Measurements from ENCODE around the gene WASL. TPM values are rescaled to one million over a fixed set of nuclear protein-coding genes. Genes with fewer than 3 reads are reported as not detected.
"Not testable (repeated sequence)": the region's sequence is repeated elsewhere in the genome, so short reads cannot be mapped to it uniquely, and the experiment has no call there.

WASL gene
- total RNA-seq, 3 donors from 2014 or later, result 4.7 to 5.4 (median 5.3) TPM

DNA sequence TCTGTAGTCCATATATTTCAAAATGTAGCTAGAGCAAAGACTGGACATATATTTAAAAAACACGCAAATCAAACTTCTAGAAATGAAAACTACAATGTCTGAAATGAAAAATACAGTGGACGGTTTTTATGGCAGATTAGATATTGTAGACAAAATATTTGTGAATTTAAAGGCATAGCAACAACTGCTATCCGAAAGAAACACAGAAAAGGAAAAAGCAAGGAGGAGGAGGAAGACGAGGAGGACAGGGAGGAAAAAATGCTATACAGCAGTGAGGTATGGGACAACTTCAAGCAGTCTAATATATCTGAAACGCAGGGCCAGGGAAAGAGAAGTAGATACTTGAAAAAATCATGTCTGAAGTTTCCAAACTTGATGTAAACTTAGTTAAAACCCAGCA, 13.3 kb downstream of the WASL start:
- ATAC-seq (no peak), DNase-seq (no peak)
- Mint-ChIP-seq H3K9me3 (peaks cover 15% of the 10 kb centered on the region), H3K4me3 (no peak overlapping the region), H3K27me3 (ENCODE audit: low read depth) (no peaks in the 10 kb centered on the region), H3K4me1 (ENCODE audit: low read depth) (peaks cover 32% of the 10 kb centered on the region), H3K36me3 (ENCODE audit: insufficient read depth) (peaks cover 38% of the 10 kb centered on the region)

DNA sequence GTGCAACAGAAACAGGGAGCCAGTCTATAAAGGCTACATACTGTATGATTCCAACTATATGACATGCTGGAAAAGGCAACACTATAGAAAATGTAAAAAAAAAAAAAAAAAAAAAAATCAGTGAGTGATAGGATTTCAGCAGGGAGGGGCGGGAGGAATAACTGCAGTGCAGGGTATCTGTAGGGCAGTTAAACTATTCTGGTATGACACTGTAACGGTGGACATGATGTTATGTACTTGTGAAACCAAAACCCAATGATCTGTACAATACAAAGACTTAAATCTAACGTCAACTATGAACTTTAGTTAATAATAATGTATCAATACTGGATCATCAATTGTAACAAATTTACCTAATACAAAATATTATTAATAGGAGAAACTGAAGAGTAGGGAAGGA, 14.3 kb downstream of the WASL start:
- peaks cover 38% of the 10 kb centered on the region for H3K36me3 Mint-ChIP-seq (ENCODE audit: insufficient read depth)
- no peak overlapping the region for H3K4me3 Mint-ChIP-seq
- peaks cover 32% of the 10 kb centered on the region for H3K4me1 Mint-ChIP-seq (ENCODE audit: low read depth)
- DNase-seq (no peak), ATAC-seq (no peak)
- no peaks in the 10 kb centered on the region for H3K27me3 Mint-ChIP-seq (ENCODE audit: low read depth)
- H3K9me3 Mint-ChIP-seq, result peaks cover 15% of the 10 kb centered on the region

DNA sequence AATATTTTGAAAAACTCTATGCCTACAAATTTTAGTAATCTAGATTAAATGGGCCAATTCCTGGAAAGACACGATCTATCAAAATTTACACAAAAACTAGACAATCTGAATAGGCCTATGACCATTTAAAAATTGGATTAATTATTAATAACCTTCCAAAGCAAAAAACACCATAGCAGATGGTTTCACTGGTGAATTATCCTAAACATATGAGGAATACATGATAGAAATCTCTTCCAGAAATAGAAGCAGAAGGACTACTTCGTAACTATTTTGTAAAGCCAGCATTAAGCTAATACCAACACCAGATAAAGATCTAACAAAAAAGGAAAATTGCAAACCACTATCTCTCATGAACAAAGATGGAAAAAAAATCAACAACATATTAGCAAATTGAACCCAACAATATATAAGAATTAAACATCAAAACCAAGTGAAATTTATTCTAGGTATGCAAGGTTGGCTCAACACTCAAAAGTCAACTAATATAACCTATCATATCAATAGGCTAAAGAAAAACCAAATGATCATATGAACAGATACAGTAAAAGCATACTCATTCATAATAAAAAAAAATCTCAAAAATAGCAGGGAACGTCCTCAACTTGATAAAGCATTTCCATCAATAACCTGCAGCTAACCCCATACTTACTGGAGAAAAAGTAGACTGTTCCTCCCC, 16.3 kb downstream of the WASL start:
- Mint-ChIP-seq H3K4me1 (ENCODE audit: low read depth) (peaks cover 33% of the 10 kb centered on the region), H3K27me3 (ENCODE audit: low read depth) (no peaks in the 10 kb centered on the region), H3K9me3 (peaks cover 15% of the 10 kb centered on the region), H3K4me3 (no peak overlapping the region), H3K36me3 (ENCODE audit: insufficient read depth) (peaks cover 40% of the 10 kb centered on the region)
- no peak for ATAC-seq
- no peak for DNase-seq

DNA sequence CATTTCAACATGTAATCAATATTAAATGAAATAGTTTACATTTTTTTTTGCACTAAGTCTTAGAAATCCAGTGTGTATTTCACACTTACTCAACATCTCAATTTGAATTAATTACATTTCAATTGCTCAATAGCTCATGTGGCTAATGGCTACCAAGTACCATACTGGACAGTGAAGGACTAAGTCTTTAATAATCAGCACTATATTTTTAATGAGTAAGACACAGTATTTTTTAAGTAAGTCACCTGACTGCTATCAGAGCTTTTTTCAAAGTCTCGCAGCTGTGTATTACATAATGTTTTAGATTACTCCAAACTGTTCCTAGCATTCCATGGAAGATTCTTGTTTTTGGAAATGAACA, 19.6 kb downstream of the WASL start:
- Mint-ChIP-seq H3K4me1 (ENCODE audit: low read depth) (peaks cover 52% of the 10 kb centered on the region), H3K36me3 (ENCODE audit: insufficient read depth) (peaks cover 29% of the 10 kb centered on the region), H3K4me3 (no peak overlapping the region), H3K9me3 (peaks cover 6% of the 10 kb centered on the region), H3K27me3 (ENCODE audit: low read depth) (no peaks in the 10 kb centered on the region)
- no peak for DNase-seq
- no peak for ATAC-seq

DNA sequence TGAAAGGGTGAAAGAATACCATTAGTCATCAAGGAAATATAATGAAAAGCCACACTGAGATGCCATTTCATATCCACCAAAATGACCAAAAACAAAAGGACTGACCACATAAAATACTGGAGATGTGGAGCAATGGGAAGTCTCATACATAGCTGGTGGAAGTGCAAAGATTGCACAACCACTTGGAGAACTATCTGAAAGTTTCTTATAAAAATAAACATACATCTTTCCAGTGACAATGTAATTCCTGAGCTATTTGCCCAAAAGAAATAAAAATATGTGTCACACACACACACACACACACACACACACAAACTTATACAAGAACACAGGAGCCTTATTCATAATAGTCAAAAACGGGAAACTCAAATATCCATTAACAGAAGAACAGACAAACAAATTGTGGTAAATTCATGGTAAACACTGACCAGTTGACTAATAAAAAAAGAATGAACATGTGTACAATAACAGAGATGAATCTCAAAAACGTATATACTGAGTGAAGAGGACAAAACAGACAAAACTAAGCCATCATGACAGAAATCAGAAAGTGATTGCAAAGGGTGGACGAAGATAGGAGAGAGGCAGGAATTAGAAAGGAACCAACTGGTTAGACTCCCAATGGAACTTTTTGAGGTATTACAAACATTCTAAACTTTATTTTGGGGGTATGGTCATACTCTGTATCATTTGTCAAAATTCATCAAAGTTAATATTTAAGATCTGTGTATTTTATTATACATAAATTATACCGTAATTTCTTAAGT, 21.5 kb downstream of the WASL start:
- ATAC-seq, result no peak
- Mint-ChIP-seq H3K4me3 (no peak overlapping the region), H3K36me3 (ENCODE audit: insufficient read depth) (peaks cover 16% of the 10 kb centered on the region), H3K27me3 (ENCODE audit: low read depth) (no peaks in the 10 kb centered on the region), H3K9me3 (peaks cover under 1% of the 10 kb centered on the region), H3K4me1 (ENCODE audit: low read depth) (peaks cover 47% of the 10 kb centered on the region)
- no peak for DNase-seq

DNA sequence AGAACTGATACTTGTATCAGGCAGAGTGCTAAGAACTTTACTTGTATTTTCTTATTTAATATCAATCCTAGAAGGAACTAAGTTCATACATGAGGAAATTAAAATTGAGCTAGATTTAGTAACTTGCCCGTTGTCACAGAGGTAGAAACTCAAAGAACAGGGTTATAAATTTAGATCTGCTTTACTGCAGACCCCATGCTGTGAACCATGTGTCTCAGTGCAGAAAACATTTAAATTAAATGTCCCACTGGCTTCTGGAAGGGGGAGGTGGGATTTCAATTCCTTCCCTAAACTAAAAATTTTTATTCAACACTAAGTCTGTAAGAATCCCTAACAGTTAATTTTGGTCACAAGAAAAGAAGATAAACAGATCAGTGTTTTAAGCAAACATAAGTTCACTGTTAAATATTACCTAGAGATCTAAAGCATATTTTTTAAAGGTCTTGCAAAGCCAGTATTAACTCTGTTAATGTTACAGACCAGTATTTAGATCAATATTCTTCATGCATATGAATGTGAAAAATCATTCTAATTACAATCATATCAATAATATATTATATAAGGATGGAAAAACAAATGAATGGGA, 23.1 kb downstream of the WASL start:
- Mint-ChIP-seq H3K36me3 (ENCODE audit: insufficient read depth) (peaks cover 11% of the 10 kb centered on the region), H3K4me1 (ENCODE audit: low read depth) (peaks cover 48% of the 10 kb centered on the region)

DNA sequence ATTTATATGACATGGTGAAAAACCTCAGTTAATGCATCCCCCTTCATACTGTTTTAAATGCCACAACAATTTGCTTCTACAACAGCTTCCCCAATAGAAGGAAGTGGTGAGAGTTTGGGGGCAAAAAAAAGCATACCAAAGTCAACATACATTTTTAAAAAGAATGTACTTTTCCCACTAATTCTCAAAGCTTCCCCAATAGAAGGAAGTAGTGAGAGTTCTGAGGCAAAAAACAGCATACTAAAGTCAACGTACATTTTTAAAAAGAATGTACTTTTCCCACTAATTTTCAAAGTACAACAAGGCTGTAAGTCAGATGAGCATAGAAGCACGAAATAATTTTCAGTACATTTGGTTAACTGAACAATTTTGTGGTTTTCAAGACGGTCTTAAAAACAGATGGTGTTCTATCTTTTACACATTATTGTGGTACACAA, 24.0 kb downstream of the WASL start:
- DNase-seq, result no peak
- ATAC-seq, result no peak
- Mint-ChIP-seq H3K4me3 (no peak overlapping the region), H3K36me3 (ENCODE audit: insufficient read depth) (peaks cover 11% of the 10 kb centered on the region), H3K9me3 (no peaks in the 10 kb centered on the region), H3K4me1 (ENCODE audit: low read depth) (peaks cover 52% of the 10 kb centered on the region), H3K27me3 (ENCODE audit: low read depth) (no peaks in the 10 kb centered on the region)

More for the DNA sequence above, 23.1 kb downstream of the WASL start:
- no peaks in the 10 kb centered on the region for H3K9me3 Mint-ChIP-seq
- DNase-seq, result no peak
- H3K4me3 Mint-ChIP-seq, result no peak overlapping the region
- ATAC-seq, result no peak
- H3K27me3 Mint-ChIP-seq (ENCODE audit: low read depth), result no peaks in the 10 kb centered on the region

DNA sequence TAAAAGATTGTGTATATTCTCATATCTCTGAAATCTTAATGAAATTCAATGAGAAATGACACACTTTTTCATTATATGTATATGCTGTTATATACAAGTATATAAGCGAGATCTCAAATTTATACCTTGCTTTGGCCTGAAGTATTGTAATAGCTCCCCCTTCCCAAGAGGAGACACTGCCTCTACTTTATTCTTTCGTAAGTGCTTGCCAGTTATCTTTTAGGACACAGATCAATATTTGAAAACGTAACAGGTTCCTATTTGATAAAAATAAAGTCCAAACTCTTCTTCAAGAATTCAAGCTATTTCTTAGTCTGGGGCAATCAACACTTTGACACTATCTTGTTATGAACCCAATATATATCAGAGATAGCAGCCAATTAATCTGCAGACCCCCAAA, 24.9 kb downstream of the WASL start:
- DNase-seq (no peak), ATAC-seq (no peak)
- H3K36me3 Mint-ChIP-seq (ENCODE audit: insufficient read depth), result peaks cover 11% of the 10 kb centered on the region
- no peaks in the 10 kb centered on the region for H3K27me3 Mint-ChIP-seq (ENCODE audit: low read depth)
- no peak overlapping the region for H3K4me3 Mint-ChIP-seq
- peaks cover 61% of the 10 kb centered on the region for H3K4me1 Mint-ChIP-seq (ENCODE audit: low read depth)
- no peaks in the 10 kb centered on the region for H3K9me3 Mint-ChIP-seq

DNA sequence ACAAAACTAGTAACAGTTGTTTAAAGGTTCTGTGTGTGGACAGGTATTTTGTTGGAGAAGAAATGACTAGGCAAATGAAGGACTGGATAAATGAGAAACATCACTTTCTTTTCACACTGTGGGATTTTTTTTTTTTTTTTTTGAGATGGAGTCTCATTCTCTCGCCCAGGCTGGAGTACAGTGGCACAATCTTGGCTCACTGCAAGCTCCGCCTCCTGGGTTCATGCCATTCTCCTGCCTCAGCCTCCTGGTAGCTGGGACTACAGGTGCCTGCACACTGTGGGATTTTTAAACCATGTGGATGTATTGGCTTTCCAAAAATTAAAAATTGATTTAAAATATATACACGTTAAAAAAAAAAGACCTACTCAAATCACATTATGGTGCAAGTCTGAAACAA, 28.3 kb downstream of the WASL start:
- H3K27me3 Mint-ChIP-seq (ENCODE audit: low read depth); H3K9me3 Mint-ChIP-seq; DNase-seq; ATAC-seq; H3K4me3 Mint-ChIP-seq; H3K36me3 Mint-ChIP-seq (ENCODE audit: insufficient read depth): not testable (repeated sequence)
- peaks cover 53% of the 10 kb centered on the region for H3K4me1 Mint-ChIP-seq (ENCODE audit: low read depth)

DNA sequence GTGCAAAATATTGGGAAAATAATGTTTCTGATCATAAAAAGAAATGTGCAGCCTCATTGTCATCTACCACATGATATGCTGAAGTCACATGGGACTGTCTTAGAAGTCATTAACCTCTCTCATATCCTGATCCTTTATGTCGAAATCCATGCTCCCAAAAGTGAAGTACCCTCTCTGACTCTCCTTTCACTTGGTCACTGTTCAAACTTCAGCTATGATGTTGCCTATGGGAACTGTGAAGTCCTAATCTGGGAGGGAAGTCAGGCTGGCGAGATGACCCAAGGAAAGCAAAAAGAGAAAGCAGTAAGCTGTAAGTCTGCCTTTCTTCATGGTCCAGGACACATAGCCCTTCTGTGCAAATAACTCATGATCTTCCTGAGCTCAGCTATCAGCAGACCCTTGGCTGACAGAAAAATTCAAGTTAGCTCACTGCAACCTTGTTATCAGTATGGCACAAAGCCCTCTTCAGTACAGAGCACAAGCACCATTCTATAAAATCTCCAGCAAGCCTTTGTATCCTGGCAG, 29.5 kb downstream of the WASL start:
- Mint-ChIP-seq H3K4me1 (ENCODE audit: low read depth) (peaks cover 55% of the 10 kb centered on the region), H3K9me3 (no peaks in the 10 kb centered on the region), H3K27me3 (ENCODE audit: low read depth) (no peaks in the 10 kb centered on the region), H3K36me3 (ENCODE audit: insufficient read depth) (peaks cover 4% of the 10 kb centered on the region), H3K4me3 (no peak overlapping the region)
- DNase-seq (no peak), ATAC-seq (no peak)

DNA sequence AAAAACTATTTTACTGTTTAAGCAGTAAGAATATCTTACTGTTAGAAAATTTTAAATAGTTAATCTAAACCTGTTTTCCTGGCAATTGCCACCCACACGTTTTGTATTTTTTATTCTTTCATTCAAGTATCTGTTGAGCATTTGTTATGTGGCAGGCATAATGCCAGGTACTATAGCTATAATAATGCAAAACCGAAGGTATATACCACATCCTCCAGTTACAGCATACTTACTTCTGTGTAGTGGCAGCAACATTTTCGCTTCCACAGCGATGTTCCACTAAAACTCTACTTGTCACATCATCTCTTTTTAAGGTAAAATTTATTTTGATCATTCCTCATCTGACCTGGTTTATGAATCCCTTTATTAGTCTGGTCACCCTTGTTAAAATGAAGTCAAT, 30.0 kb downstream of the WASL start:
- H3K36me3 Mint-ChIP-seq (ENCODE audit: insufficient read depth), result peaks cover 7% of the 10 kb centered on the region
- ATAC-seq (no peak), DNase-seq (no peak)
- H3K9me3 Mint-ChIP-seq, result no peaks in the 10 kb centered on the region
- H3K4me1 Mint-ChIP-seq (ENCODE audit: low read depth), result peaks cover 54% of the 10 kb centered on the region
- no peak overlapping the region for H3K4me3 Mint-ChIP-seq
- no peaks in the 10 kb centered on the region for H3K27me3 Mint-ChIP-seq (ENCODE audit: low read depth)

DNA sequence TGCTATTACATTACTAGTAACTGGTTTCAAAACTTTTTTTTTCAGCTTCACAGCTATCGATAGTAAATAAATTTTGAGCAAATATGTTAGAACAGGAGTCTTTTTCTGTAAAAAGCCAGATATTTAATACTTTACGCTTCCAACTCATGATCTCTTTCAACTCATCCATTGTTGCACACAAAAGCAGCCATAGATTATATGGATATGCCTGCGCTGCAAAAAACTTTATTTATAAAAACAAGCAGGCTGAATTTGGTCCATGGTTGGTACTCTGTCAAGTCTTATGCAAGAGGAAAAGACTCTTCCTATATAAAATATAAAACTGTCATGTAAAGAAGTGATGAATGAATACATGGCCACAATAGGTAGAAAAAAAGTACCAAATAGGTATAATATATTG, 31.1 kb downstream of the WASL start:
- DNase-seq, result no peak
- Mint-ChIP-seq H3K9me3 (no peaks in the 10 kb centered on the region), H3K36me3 (ENCODE audit: insufficient read depth) (peaks cover 7% of the 10 kb centered on the region), H3K4me1 (ENCODE audit: low read depth) (peaks cover 58% of the 10 kb centered on the region), H3K4me3 (no peak overlapping the region), H3K27me3 (ENCODE audit: low read depth) (no peaks in the 10 kb centered on the region)
- ATAC-seq, result no peak

DNA sequence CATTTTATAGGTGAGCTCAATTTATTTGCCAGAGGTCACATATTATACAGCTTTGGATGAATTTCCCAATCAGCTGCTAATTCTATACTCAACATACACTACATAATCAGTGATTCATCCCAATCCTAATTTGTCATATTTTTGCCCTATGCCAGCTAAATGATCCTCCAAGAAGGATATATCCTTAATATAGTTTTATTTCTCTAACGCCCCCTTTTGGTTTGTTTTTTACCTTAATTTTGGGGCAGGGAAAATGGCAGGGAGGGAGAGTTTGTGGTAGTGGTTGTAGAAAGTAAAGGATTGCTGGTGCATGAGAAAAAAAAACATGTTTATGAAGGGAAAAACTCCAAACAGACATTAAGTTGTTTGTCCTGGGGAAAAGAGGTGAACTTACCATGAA, 31.9 kb downstream of the WASL start:
- Mint-ChIP-seq H3K27me3 (ENCODE audit: low read depth) (no peaks in the 10 kb centered on the region), H3K9me3 (no peaks in the 10 kb centered on the region), H3K4me3 (no peak overlapping the region), H3K36me3 (ENCODE audit: insufficient read depth) (peaks cover 7% of the 10 kb centered on the region), H3K4me1 (ENCODE audit: low read depth) (peaks cover 66% of the 10 kb centered on the region)
- ATAC-seq (no peak), DNase-seq (no peak)

DNA sequence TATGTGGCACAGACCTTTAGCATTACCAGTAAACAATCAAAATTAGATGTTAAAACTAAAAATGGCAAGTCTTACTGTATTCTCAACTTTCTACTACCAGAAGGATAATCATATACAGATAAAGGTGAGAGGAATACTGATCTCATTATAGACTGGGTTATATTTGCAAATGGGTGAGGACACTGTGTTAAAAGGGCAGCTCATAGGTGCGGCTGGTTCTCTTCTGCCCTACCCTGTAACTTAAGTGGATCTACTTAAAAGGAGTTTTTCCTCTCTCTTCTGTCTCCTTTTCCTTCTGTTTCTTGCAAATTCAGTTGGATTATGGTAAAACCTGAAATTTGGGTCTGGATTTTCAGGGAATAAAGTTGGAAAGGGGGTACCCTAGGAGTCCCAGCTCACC, 33.0 kb downstream of the WASL start:
- no peak for ATAC-seq
- H3K4me1 Mint-ChIP-seq (ENCODE audit: low read depth), result peaks cover 69% of the 10 kb centered on the region
- DNase-seq, result no peak
- H3K4me3 Mint-ChIP-seq, result no peak overlapping the region
- H3K36me3 Mint-ChIP-seq (ENCODE audit: insufficient read depth), result peaks cover 7% of the 10 kb centered on the region
- no peaks in the 10 kb centered on the region for H3K27me3 Mint-ChIP-seq (ENCODE audit: low read depth)
- no peaks in the 10 kb centered on the region for H3K9me3 Mint-ChIP-seq

DNA sequence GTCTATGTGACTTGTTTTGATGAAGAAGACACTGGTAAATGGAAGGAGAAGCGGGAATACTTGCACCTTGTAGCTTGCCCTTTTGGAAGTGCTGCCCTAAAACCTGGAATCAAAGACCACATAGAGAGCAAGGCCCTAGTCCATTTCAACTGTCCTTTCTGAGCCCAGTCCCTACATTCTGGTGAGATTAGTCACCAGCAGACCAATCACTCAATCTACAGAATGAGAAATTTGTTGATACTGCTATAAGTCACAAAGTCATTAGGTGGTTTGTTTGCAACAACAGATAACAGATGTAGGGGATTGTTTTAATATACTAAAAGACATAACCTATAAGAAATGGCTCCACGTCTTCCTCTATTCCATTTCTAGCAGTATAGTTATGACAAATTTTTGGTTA, 33.6 kb downstream of the WASL start:
- peaks cover 74% of the 10 kb centered on the region for H3K4me1 Mint-ChIP-seq (ENCODE audit: low read depth)
- H3K27me3 Mint-ChIP-seq (ENCODE audit: low read depth), result no peaks in the 10 kb centered on the region
- peaks cover 7% of the 10 kb centered on the region for H3K36me3 Mint-ChIP-seq (ENCODE audit: insufficient read depth)
- H3K9me3 Mint-ChIP-seq, result no peaks in the 10 kb centered on the region
- DNase-seq (no peak), ATAC-seq (no peak)
- no peak overlapping the region for H3K4me3 Mint-ChIP-seq

Measured in activated T-cell treated with anti-CD3 and anti-CD28 coated beads, Interleukin-2, amount 50 U/mL, for 4 hours (primary cell).